GM19351 (cell line): ENCODE data around the gene LRIG1.

Experiments used
- ATAC-seq: cut with Tn5 transposase; IDR thresholded peaks from one replicate; pipeline ENCODE4 v1.9.1; 2021; ENCODE audit warnings: mild to moderate bottlenecking, moderate library complexity; ENCODE audit not compliant: unreplicated experiment

LRIG1 gene

GRCh38 chr3:66507423-66508260, 6.8 kb upstream of the LRIG1 start:
- no peak for ATAC-seq

GRCh38 chr3:66506154-66506553, 5.3 kb upstream of the LRIG1 start:
- no peak for ATAC-seq

- no peak for ATAC-seq
Measured at GRCh38 chr3:66504850-66505641, 4.2 kb upstream of the LRIG1 start.

GRCh38 chr3:66502981-66503380, 2.2 kb upstream of the LRIG1 start:
- no peak for ATAC-seq

- ATAC-seq: no peak
Measured at GRCh38 chr3:66502245-66502874, 1.5 kb upstream of the LRIG1 start.

- no peak for ATAC-seq
Measured at GRCh38 chr3:66501483-66502244, 842 bp upstream of the LRIG1 start.

GRCh38 chr3:66499881-66500575, 794 bp downstream of the LRIG1 start:
- peak; percentile 21 for ATAC-seq

GRCh38 chr3:66498687-66499621, 1.9 kb downstream of the LRIG1 start:
- no peak for ATAC-seq

GRCh38 chr3:66497985-66498671, 2.7 kb downstream of the LRIG1 start:
- no peak for ATAC-seq

GRCh38 chr3:66497288-66497984, 3.4 kb downstream of the LRIG1 start:
- no peak for ATAC-seq

GRCh38 chr3:66496746-66497145, 4.1 kb downstream of the LRIG1 start:
- ATAC-seq: no peak

GRCh38 chr3:66496301-66496700, 4.5 kb downstream of the LRIG1 start:
- no peak for ATAC-seq

GRCh38 chr3:66495668-66496045, 5.2 kb downstream of the LRIG1 start:
- ATAC-seq: no peak

GRCh38 chr3:66494959-66495667, 5.7 kb downstream of the LRIG1 start:
- ATAC-seq: no peak

- ATAC-seq: no peak
Measured at GRCh38 chr3:66493458-66494099, 7.2 kb downstream of the LRIG1 start.

GRCh38 chr3:66492672-66493071, 8.2 kb downstream of the LRIG1 start:
- ATAC-seq: no peak

- no peak for ATAC-seq
Measured at GRCh38 chr3:66492071-66492470, 8.8 kb downstream of the LRIG1 start.
